Kidney epithelial cell (primary cell): ENCODE results near the gene PAFAH1B1. TPM values are rescaled to one million over a fixed set of nuclear protein-coding genes. Genes with fewer than 3 reads are reported as not detected.
"Not testable (repeated sequence)": the region's sequence is repeated elsewhere in the genome, so short reads cannot be mapped to it uniquely, and the experiment has no call there.

Experiments
- DNase-seq: peaks from one replicate; pipeline ENCODE4 v3.0.0-alpha.2; 2010; ENCODE audit warnings: low read depth
- H3K27me3 ChIP-seq: 2 replicates; pipeline ENCODE4 v1.6.0; 2011; ENCODE audit warnings: low read length; ENCODE audit not compliant: control insufficient read depth, insufficient read depth
- H3K36me3 ChIP-seq: 2 replicates; pipeline ENCODE4 v1.5.1; 2011; ENCODE audit warnings: low read length; ENCODE audit not compliant: control insufficient read depth, insufficient read depth
- H3K4me3 ChIP-seq: 2 replicates; pipeline ENCODE4 v1.5.1; 2011; ENCODE audit warnings: low read depth, mild to moderate bottlenecking, control low read depth, low read length
- total RNA-seq: library from RNA; depleted of rRNA; stranded (reverse); fragments of >200 nt; gene quantifications from 2 replicates; pipeline ENCODE4 v1.2.3, GENCODE V29; 2015
- TF ChIP-seq, protein P1 (sequence below): IDR thresholded peaks from 2 replicates; pipeline ENCODE4 v1.5.1; 2011; ENCODE audit warnings: mild to moderate bottlenecking, moderate library complexity, low read length, control low read depth, inconsistent platforms; ENCODE audit not compliant: insufficient read depth, poor library complexity, severe bottlenecking

The PAFAH1B1 gene
- total RNA-seq, 1 donor from 2014 or later, result 54.7 TPM

DNA sequence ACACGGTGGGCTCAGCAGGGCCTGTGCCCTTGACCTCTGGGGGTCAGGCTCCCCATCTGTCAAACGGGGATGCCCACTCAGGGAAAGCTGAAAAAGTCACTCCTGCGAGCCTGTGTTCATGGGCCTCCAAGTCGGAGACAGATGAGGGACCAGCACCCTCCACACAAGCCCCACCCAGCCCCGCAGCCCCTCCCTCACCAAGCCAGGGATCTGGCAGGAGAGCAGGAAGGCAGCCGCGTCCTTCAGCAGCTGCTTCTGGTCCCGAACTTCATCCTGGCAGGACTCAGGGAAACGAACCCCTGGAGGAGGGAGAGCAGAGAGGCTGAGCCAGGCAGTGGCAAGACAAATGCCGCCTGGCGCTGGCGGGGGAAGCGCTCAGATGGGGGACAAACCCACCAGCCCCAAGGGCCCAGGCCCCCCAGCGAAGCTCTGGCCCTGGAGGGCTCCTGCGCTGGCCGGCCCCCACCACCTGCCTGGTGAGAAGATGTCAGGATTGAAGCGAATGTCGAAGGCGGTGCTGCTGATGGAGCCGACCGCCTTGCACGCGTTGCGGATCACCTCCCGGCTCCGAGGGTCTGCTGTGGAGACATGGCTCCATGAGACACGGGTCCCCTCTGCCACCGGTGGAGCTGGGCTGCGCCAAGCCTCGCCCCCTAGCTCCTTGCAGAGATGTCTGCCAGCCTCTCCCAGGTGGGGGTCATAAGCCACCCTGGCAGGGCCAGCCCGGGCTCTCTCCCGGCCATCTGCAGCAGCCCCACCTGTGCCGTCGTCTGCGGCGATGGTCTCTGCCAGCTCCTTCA, 102.7 kb downstream of the PAFAH1B1 start:
- Histone ChIP-seq H3K4me3 (no peak overlapping the region), H3K36me3 (no peaks in the 10 kb centered on the region), H3K27me3 (no peaks in the 10 kb centered on the region)
- TF ChIP-seq, protein P1, sequence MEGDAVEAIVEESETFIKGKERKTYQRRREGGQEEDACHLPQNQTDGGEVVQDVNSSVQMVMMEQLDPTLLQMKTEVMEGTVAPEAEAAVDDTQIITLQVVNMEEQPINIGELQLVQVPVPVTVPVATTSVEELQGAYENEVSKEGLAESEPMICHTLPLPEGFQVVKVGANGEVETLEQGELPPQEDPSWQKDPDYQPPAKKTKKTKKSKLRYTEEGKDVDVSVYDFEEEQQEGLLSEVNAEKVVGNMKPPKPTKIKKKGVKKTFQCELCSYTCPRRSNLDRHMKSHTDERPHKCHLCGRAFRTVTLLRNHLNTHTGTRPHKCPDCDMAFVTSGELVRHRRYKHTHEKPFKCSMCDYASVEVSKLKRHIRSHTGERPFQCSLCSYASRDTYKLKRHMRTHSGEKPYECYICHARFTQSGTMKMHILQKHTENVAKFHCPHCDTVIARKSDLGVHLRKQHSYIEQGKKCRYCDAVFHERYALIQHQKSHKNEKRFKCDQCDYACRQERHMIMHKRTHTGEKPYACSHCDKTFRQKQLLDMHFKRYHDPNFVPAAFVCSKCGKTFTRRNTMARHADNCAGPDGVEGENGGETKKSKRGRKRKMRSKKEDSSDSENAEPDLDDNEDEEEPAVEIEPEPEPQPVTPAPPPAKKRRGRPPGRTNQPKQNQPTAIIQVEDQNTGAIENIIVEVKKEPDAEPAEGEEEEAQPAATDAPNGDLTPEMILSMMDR, result no peak
- no peak for DNase-seq

- H3K27me3 ChIP-seq, result no peaks in the 10 kb centered on the region
- no peaks in the 10 kb centered on the region for H3K36me3 ChIP-seq
- DNase-seq, result no peak
- no peak overlapping the region for H3K4me3 ChIP-seq
- TF ChIP-seq, protein P1, result no peak
These were observed 104.2 kb downstream of the PAFAH1B1 start for GRCh38 chr17:2697611-2698162.

DNA sequence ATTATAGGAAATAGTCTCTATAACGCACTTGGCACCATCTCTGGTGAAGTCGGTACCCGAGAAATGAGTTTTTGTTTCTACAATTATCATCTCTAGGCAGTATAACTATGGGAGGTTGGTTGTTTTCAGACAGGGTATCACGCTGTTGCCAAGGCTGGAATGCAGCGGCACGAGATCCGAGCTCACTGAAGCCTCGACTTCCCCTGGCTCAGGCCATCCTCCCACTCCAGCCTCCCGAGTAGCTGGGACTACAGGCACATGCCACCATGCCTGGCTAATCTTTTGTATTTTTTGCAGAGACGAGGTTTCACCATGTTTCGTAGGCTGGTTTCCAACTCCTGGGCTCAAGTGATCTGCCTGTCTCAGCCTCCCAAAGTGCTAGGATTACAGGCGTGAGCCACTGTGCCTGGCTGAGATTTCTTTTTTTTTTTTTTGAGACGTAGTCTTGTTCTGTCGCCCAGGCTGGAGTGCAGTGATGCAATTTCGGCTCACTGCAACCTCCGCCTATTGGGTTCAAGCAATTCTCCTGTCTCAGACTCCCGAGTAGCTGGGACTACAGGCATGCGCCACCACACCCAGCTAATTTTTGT, 105.9 kb downstream of the PAFAH1B1 start:
- not testable (repeated sequence) for H3K4me3 ChIP-seq, H3K36me3 ChIP-seq, DNase-seq, H3K27me3 ChIP-seq

- Histone ChIP-seq H3K4me3 (no peak overlapping the region), H3K36me3 (peaks cover 2% of the 10 kb centered on the region), H3K27me3 (no peaks in the 10 kb centered on the region)
- TF ChIP-seq, protein P1, result no peak
- no peak for DNase-seq
These were observed 106.6 kb downstream of the PAFAH1B1 start for GRCh38 chr17:2700030-2700490.

DNA sequence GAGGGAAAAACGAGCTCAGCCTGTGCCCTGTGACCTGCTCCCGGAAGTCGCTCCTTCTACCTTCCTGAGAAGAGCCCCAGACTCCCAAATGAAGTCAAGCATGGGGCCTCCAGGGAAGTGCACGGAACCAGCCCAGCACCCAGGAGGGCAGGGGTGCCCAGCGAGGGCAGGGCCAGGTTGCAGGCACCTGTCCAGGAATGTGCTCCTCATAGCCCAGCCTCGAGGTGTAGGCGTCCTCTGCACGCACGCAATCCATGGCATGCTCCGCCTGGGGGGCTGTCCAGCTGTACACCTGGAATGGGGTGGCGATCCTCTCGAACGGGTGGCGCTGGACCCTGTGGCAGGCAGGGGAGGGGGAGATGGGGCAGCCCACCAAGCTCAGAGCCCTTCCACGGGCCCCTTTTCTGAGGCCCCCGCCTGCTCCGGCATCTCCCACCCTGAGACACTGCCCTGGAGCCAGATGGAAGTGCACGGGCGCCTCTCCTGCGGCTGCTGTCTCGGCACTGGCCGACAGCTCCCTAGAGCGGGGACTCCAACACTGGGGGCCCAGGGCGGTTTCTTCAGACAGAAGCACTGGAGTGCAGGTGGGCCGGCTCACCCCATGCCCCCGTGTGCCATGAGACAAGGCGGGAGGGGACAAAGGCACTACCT, 107.2 kb downstream of the PAFAH1B1 start:
- Histone ChIP-seq H3K36me3 (peaks cover 2% of the 10 kb centered on the region), H3K27me3 (no peaks in the 10 kb centered on the region), H3K4me3 (no peak overlapping the region)
- DNase-seq, result no peak
- TF ChIP-seq, protein P1, result no peak
